Caco-2 (cell line): ENCODE measurements around the gene APBA3. TPM values are rescaled to one million over a fixed set of nuclear protein-coding genes. Genes with fewer than 3 reads are reported as not detected.
A peak's percentile ranks its signal among the peaks of the same experiment; 100 is the strongest.

Experiments
- BruUV-seq: library from RNA; stranded (reverse); fragments of 400-500 nt; replicated peaks from 2 replicates; lab custom pipeline; 2021; lab: Mats Ljungman, UMichigan
- CTCF ChIA-PET: fragments of 300-600 bp; sonication (Branson Sonifier 250); formaldehyde crosslinking; loops from one replicate; lab custom pipeline; 2022; ENCODE audit warnings: antibody characterized with exemption; lab: Charles Lee
- POLR2A ChIA-PET: fragments of 300-600 bp; sonication (Branson Sonifier 250); formaldehyde crosslinking; loops from one replicate; lab custom pipeline; 2022; ENCODE audit warnings: antibody characterized with exemption; lab: Charles Lee
- DNase-seq, 2 experiments: peaks; one replicate each; pipeline versions ENCODE4 v3.0.0 to v3.0.0-alpha.2; 2020 to 2022
- H3K27me3 ChIP-seq: replicated peaks from 2 replicates; pipeline ENCODE4 v1.6.0; 2011; ENCODE audit warnings: low read length; ENCODE audit not compliant: control insufficient read depth, insufficient read depth
- H3K36me3 ChIP-seq: 2 replicates; pipeline ENCODE4 v1.5.1; 2011; ENCODE audit warnings: low read length; ENCODE audit not compliant: control insufficient read depth, insufficient read depth
- H3K4me1 ChIP-seq: fragments of 250-450 bp; sonication (Bioruptor Pico); 2 replicates; pipeline ENCODE4 v1.5.1; 2020; ENCODE audit warnings: mild to moderate bottlenecking
- H3K4me3 ChIP-seq: 2 replicates; pipeline ENCODE4 v1.5.1; 2011; ENCODE audit warnings: low read depth, mild to moderate bottlenecking, control low read depth, low read length
- H3K9me3 ChIP-seq: fragments of 250-450 bp; sonication (Bioruptor Pico); 2 replicates; pipeline ENCODE4 v1.5.1; 2020; ENCODE audit warnings: mild to moderate bottlenecking, moderate library complexity
- H3K27ac Mint-ChIP-seq: one replicate; pipeline ENCODE4 v1.8.0; 2022; ENCODE audit warnings: mixed read lengths; ENCODE audit not compliant: unreplicated experiment
- H3K27me3 Mint-ChIP-seq: one replicate; pipeline ENCODE4 v1.8.0; 2022; ENCODE audit warnings: mixed read lengths; ENCODE audit not compliant: insufficient read depth, unreplicated experiment
- H3K36me3 Mint-ChIP-seq: one replicate; pipeline ENCODE4 v1.8.0; 2022; ENCODE audit warnings: mild to moderate bottlenecking, mixed read lengths; ENCODE audit not compliant: insufficient read depth, unreplicated experiment
- H3K4me1 Mint-ChIP-seq: one replicate; pipeline ENCODE4 v1.8.0; 2022; ENCODE audit warnings: low read depth, mixed read lengths; ENCODE audit not compliant: unreplicated experiment
- H3K4me3 Mint-ChIP-seq: one replicate; pipeline ENCODE4 v1.8.0; 2022; ENCODE audit warnings: mild to moderate bottlenecking, moderate library complexity, mixed read lengths; ENCODE audit not compliant: unreplicated experiment
- H3K9me3 Mint-ChIP-seq: one replicate; pipeline ENCODE4 v1.8.0; 2022; ENCODE audit warnings: mixed read lengths; ENCODE audit not compliant: unreplicated experiment
- CTCF ChIP-seq, 2 experiments: fragments of 200-600 bp in 1 of 2; IDR thresholded peaks; 1 replicate in 1 of 2; 2 replicates in 1 of 2; pipeline versions ENCODE4 v1.5.1 to v1.8.0; 2011 to 2022; ENCODE audit warnings: antibody characterized with exemption in 1 of 2, control low read depth in 1 of 2, inconsistent platforms in 1 of 2, low read depth in 1 of 2, low read length in 1 of 2, mild to moderate bottlenecking in 1 of 2, moderate library complexity in 1 of 2; ENCODE audit not compliant: insufficient read depth in 1 of 2, severe bottlenecking in 1 of 2, unreplicated experiment in 1 of 2
- intact Hi-C: fragments of 100-400 bp; cut with micrococcal nuclease; formaldehyde crosslinking; loops from one replicate; pipeline ENCODE4 v1.10.0; 2022; ENCODE audit not compliant: unreplicated experiment
- total RNA-seq: library from RNA; stranded (reverse); gene quantifications from 2 replicates; pipeline ENCODE4 v1.2.3, GENCODE V29; 2022

APBA3 gene
- total RNA-seq, 1 experiment from 2014 or later = 22.1 TPM

- Histone ChIP-seq H3K27me3 (no peaks in the 10 kb centered on the region), H3K4me1 (peaks cover 32% of the 10 kb centered on the region), H3K9me3 (no peaks in the 10 kb centered on the region), H3K4me3 (peak overlapping the region; percentile 57), H3K36me3 (no peaks in the 10 kb centered on the region)
- Mint-ChIP-seq H3K27me3 (no peaks in the 10 kb centered on the region), H3K36me3 (peaks cover 14% of the 10 kb centered on the region), H3K4me3 (peak overlapping the region; percentile 87), H3K27ac (peak overlapping the region; percentile 71), H3K9me3 (no peaks in the 10 kb centered on the region), H3K4me1 (no peaks in the 10 kb centered on the region)
- POLR2A ChIA-PET = interaction anchor here (3.2 kb wide), 1 partner anchor 39 kb away, joined by 23 read pairs; the partner anchor contains the start of gene MRPL54
- TF ChIP-seq CTCF (IDR thresholded peaks at IDR 0.05; ENCODE audit: insufficient read depth in 1 of 2, low read depth in 1 of 2, low read length in 1 of 2, severe bottlenecking in 1 of 2, unreplicated experiment in 1 of 2) = no peak
- CTCF ChIA-PET = interaction anchor here (0.9 kb wide), 1 partner anchor 40 kb away, joined by 5 read pairs; the partner anchor contains the start of gene MRPL54
- TSS peak; percentile 14 for BruUV-seq
- no peak for DNase-seq
- intact Hi-C loops = loop anchor here (5.0 kb wide), 1 partner anchor 56 kb away; no protein-coding TSS in a partner anchor
Observed at GRCh38 chr19:3723110-3723488, 38.4 kb downstream of the APBA3 start.

- Histone ChIP-seq H3K27me3 (no peaks in the 10 kb centered on the region), H3K4me1 (peaks cover 36% of the 10 kb centered on the region), H3K36me3 (no peaks in the 10 kb centered on the region), H3K9me3 (no peaks in the 10 kb centered on the region), H3K4me3 (peak overlapping the region; percentile 57)
- DNase-seq = peak; percentile 74 to 83
- ChIA-PET CTCF (interaction anchor here (0.9 to 1.2 kb wide), 3 partner anchors 14 to 40 kb away, joined by 4 to 6 read pairs (median 5); partner anchors contain the start of genes MRPL54 and TJP3), POLR2A (interaction anchor here (1.1 to 3.2 kb wide), 2 partner anchors 40 to 263 kb away, joined by 3 to 23 read pairs; partner anchors contain the start of genes EEF2 and MRPL54)
- peak overlapping the region; percentile 71 for H3K27ac Mint-ChIP-seq
- no peaks in the 10 kb centered on the region for H3K9me3 Mint-ChIP-seq
- no TSS peak for BruUV-seq
- no peak for TF ChIP-seq CTCF (IDR thresholded peaks at IDR 0.05; ENCODE audit: insufficient read depth in 1 of 2, low read depth in 1 of 2, low read length in 1 of 2, severe bottlenecking in 1 of 2, unreplicated experiment in 1 of 2)
- no peaks in the 10 kb centered on the region for H3K27me3 Mint-ChIP-seq
- H3K4me1 Mint-ChIP-seq = no peaks in the 10 kb centered on the region
- intact Hi-C loops = loop anchor here (5.0 kb wide), 1 partner anchor 55 kb away; no protein-coding TSS in a partner anchor
- peaks cover 14% of the 10 kb centered on the region for H3K36me3 Mint-ChIP-seq
- peak overlapping the region; percentile 87 for H3K4me3 Mint-ChIP-seq
Observed at GRCh38 chr19:3722443-3723109, 38.9 kb downstream of the APBA3 start.

GRCh38 chr19:3721887-3722442, 39.5 kb downstream of the APBA3 start:
- no peaks in the 10 kb centered on the region for H3K9me3 Mint-ChIP-seq
- peaks cover 14% of the 10 kb centered on the region for H3K36me3 Mint-ChIP-seq
- no peak for TF ChIP-seq CTCF (IDR thresholded peaks at IDR 0.05; ENCODE audit: insufficient read depth in 1 of 2, low read depth in 1 of 2, low read length in 1 of 2, severe bottlenecking in 1 of 2, unreplicated experiment in 1 of 2)
- ChIA-PET CTCF (interaction anchor here (0.9 to 1.2 kb wide), 4 partner anchors 13 to 41 kb away, joined by 3 to 6 read pairs (median 4); partner anchors contain the start of genes MRPL54 and TJP3), POLR2A (interaction anchor here (1.1 to 3.2 kb wide), 3 partner anchors 12 to 264 kb away, joined by 3 to 23 read pairs (median 13); partner anchors contain the start of genes EEF2 and MRPL54)
- intact Hi-C loops = loop anchor here (2.0 to 5.0 kb wide), 2 partner anchors 41 to 55 kb away; partner anchors contain the start of gene MRPL54
- BruUV-seq = no TSS peak
- peaks cover 36% of the 10 kb centered on the region for H3K4me1 ChIP-seq
- H3K4me3 ChIP-seq = peak overlapping the region; percentile 57
- H3K27ac Mint-ChIP-seq = peak overlapping the region; percentile 93
- peak overlapping the region; percentile 87 for H3K4me3 Mint-ChIP-seq
- no peaks in the 10 kb centered on the region for H3K9me3 ChIP-seq
- no peak for DNase-seq
- no peaks in the 10 kb centered on the region for H3K4me1 Mint-ChIP-seq
- no peaks in the 10 kb centered on the region for H3K27me3 ChIP-seq
- H3K27me3 Mint-ChIP-seq = no peaks in the 10 kb centered on the region
- H3K36me3 ChIP-seq = no peaks in the 10 kb centered on the region
